Skeletal muscle tissue (tissue), 4 donors: ENCODE results near the gene SIK3. TPM values are rescaled to one million over a fixed set of nuclear protein-coding genes. Genes with fewer than 3 reads are reported as not detected.

ENCODE experiments used
- H3K27ac ChIP-seq: one replicate; pipeline ENCODE4 v1.7.0; 2013; ENCODE audit warnings: mild to moderate bottlenecking, low read depth, low read length, inconsistent platforms
- H3K27me3 ChIP-seq, 3 donors: one replicate each; pipeline ENCODE4 v1.7.0; 2013; ENCODE audit warnings: low read length in 3 of 3; ENCODE audit not compliant: control insufficient read depth in 3 of 3, insufficient read depth in 3 of 3
- H3K36me3 ChIP-seq, 3 donors: one replicate each; pipeline ENCODE4 v1.7.0; 2013; ENCODE audit warnings: low read length in 3 of 3; ENCODE audit not compliant: control insufficient read depth in 3 of 3, insufficient read depth in 3 of 3
- H3K4me1 ChIP-seq, 3 donors: one replicate each; pipeline ENCODE4 v1.7.0; 2013; ENCODE audit warnings: low read length in 3 of 3, mild to moderate bottlenecking in 3 of 3; ENCODE audit not compliant: control insufficient read depth in 3 of 3, insufficient read depth in 3 of 3
- H3K4me3 ChIP-seq, 3 donors: one replicate each; pipeline ENCODE4 v1.7.0; 2013; ENCODE audit warnings: low read length in 3 of 3
- H3K9ac ChIP-seq, 3 donors: one replicate each; pipeline ENCODE4 v1.7.0; 2013; ENCODE audit warnings: low read length in 3 of 3, mild to moderate bottlenecking in 3 of 3, moderate library complexity in 2 of 3, low read depth in 1 of 3
- H3K9me3 ChIP-seq, 3 donors: one replicate each; pipeline ENCODE4 v1.7.0; 2013; ENCODE audit warnings: low read length in 3 of 3; ENCODE audit not compliant: control insufficient read depth in 3 of 3
- total RNA-seq: library from RNA; depleted of rRNA; stranded (reverse); fragments of >200 nt; gene quantifications from one replicate; pipeline ENCODE4 v1.2.3, GENCODE V29; 2014
- donor health status: Osteomylitis.

SIK3 gene
- total RNA-seq, 1 donor from 2014 or later, result 21.4 TPM

DNA sequence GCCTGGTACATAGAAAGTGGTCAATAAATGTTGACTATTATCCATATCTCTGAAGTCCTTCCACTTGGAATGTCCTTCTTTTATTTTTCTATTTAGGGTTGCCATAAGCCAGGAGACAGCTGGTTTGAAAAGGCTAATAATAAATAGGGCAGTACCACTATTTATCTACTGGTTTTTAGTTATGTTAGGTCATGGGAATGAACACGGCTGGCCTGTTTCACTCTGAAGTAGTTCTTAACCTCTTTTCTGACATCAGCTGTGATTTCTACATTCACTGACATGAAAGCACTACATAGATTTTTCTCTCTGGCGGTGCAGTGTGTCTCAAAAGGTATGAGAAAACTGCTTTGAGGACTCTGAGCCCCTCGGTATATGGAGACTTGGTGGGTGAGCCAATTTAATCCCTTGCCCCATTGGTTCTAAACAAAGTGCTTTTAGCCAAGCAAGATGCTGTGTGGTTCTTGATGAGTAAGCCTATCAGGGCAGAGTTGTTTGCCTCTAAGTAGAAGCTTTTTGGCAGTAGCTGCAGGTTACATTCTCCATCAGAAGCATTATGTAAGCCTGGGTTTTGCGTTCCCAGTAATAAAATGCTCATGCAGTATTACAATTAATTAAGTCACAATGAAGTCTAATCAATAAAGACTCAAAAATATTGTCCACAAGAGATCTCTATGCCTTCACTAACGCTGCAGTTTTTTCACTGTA, 212.1 kb downstream of the SIK3 start:
- no peaks in the 10 kb centered on the region for H3K27me3 ChIP-seq
- peaks cover 3 to 17% (median 4%) of the 10 kb centered on the region in 3 donors for H3K4me1 ChIP-seq
- no peak overlapping the region for H3K27ac ChIP-seq
- no peak overlapping the region for H3K9ac ChIP-seq
- H3K36me3 ChIP-seq, result peaks cover 0 to 3% (median 0%) of the 10 kb centered on the region in 3 donors
- no peak overlapping the region for H3K4me3 ChIP-seq
- no peaks in the 10 kb centered on the region for H3K9me3 ChIP-seq

DNA sequence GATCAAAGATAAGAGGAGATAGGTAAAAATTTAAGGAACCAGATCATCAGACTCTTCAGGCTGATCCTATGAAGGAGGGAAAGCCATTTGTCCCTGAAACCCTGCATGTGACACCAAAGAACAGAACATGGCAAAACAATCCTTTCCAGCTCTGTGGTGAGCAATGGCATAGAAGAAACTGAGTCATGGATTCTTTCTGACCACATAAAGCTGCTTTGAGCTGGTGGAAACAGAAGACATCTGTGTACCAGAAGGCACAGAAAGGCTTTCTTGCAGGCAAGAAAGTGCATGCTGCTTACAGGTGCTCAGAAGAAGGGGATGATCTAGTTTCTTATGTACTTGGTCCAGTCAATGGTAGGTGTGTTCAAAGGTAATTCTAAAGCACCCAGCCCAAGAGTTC, 215.8 kb downstream of the SIK3 start:
- Histone ChIP-seq H3K27ac (no peak overlapping the region), H3K9me3 (no peaks in the 10 kb centered on the region), H3K27me3 (no peaks in the 10 kb centered on the region), H3K4me3 (no peak overlapping the region), H3K9ac (no peak overlapping the region), H3K36me3 (peaks cover 0 to 3% (median 0%) of the 10 kb centered on the region in 3 donors), H3K4me1 (peaks cover 2 to 12% (median 4%) of the 10 kb centered on the region in 3 donors)

DNA sequence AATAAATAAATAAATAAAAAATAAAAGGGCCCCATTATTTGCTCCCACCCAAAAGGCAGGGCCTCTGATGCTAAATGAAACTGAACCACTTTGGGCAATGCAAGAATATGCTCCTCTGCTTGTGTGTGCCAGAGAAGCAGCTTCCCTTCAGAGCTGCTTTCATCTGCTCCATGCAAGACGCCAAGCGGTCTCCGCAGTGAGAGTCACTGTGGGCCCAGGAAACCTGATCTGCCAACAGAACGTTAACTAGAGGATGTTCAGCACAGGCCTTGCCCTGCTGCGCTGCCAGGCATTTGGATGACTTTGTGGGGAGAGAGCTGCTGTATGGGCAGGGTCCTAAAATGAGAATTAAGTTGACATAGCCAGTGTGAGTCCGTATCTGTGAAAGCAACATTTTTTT, 217.1 kb downstream of the SIK3 start:
- H3K27ac ChIP-seq, result no peak overlapping the region
- H3K4me3 ChIP-seq, result no peak overlapping the region
- H3K27me3 ChIP-seq, result no peaks in the 10 kb centered on the region
- H3K9ac ChIP-seq, result no peak overlapping the region
- no peaks in the 10 kb centered on the region for H3K9me3 ChIP-seq
- peaks cover 2 to 9% (median 4%) of the 10 kb centered on the region in 3 donors for H3K4me1 ChIP-seq
- H3K36me3 ChIP-seq, result peaks cover 0 to 5% (median 3%) of the 10 kb centered on the region in 3 donors

DNA sequence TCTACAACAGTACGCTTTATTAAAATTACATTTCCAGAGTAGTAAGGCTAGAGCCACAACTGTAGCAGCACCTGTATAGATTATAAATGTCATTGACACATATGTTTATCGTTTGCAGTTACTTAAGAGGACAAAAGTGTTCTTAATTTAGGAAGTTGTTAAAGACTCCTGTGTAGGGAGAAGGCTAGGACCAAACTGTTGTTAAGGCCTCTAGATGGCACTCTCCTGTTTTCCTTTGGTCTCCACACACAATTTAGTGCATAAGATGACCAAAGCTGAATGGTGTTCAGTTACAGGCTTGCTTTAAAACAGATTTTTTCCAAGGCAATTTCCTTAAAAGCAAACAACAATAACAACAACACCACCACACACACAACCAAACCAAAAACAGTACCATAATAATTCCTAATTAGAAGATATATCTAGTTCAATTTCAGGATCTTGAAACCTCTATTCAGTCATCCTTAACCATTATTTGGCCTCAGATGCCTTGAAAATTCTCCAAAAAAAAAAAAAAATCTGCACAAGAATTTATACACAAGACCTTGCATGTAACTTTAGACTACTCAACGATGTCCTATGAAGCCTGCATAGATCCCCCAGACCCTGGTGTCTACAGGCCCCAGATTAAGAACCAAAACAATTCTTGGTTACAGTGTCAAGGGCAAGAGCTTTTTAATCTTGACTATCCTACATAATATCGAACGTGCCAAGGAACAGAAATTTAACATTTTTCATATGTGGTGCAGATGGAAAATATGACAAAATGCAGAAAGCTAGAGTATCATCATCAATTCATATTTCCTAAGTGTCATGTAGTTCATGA, 218.2 kb downstream of the SIK3 start:
- H3K36me3 ChIP-seq, result peaks cover 3 to 13% (median 6%) of the 10 kb centered on the region in 3 donors
- H3K9ac ChIP-seq, result no peak overlapping the region
- H3K4me3 ChIP-seq, result no peak overlapping the region
- H3K27me3 ChIP-seq, result no peaks in the 10 kb centered on the region
- H3K27ac ChIP-seq, result no peak overlapping the region
- H3K9me3 ChIP-seq, result no peaks in the 10 kb centered on the region
- peaks cover 2 to 5% (median 4%) of the 10 kb centered on the region in 3 donors for H3K4me1 ChIP-seq

DNA sequence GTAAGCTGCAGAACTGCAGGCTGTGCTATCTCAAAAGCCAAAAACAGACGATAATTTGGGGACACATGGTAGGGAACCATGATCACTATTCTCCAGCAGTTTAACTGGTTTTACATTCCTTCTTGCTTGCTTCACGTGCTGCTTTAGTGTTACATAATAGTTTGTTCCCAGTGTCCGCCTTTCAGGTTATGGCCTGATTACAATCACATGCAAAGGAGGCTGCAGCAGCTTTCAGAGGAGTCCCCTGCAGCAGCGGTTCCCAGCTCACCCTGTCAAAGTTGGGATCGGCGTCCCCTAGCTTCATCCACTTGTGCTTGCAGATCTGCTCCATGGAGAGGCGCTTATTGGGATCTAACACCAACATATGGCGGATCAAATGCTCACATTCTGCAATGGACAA, 221.6 kb downstream of the SIK3 start:
- Histone ChIP-seq H3K4me1 (peaks cover 2 to 6% (median 5%) of the 10 kb centered on the region in 3 donors), H3K4me3 (no peak overlapping the region), H3K36me3 (peaks cover 16 to 38% (median 36%) of the 10 kb centered on the region in 3 donors)

DNA sequence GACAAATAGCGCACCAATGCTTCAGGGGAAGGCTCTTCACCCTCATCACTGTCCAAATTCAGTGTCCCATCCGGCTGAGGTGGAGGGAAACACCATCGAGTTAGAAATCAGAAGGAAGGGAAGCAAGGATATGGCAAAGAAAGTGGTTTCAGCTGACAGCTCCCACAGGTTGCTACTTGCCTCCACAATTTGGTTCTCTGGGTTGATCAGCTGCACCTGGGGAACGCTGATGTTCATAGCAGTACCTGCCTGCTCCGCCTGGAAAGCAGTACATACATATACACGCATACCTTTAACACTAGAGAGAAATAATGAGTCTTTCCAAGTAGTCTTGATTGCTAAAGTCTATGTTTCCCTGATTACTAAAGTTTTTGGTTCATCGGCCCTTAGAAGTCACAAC, 223.0 kb downstream of the SIK3 start:
- Histone ChIP-seq H3K4me3 (no peak overlapping the region), H3K9me3 (no peaks in the 10 kb centered on the region), H3K27me3 (no peaks in the 10 kb centered on the region), H3K9ac (no peak overlapping the region), H3K27ac (no peak overlapping the region), H3K36me3 (peaks cover 22 to 44% (median 42%) of the 10 kb centered on the region in 3 donors), H3K4me1 (peaks cover 0 to 4% (median 2%) of the 10 kb centered on the region in 3 donors)

More for the DNA sequence above, 221.6 kb downstream of the SIK3 start:
- no peak overlapping the region for H3K27ac ChIP-seq
- H3K9ac ChIP-seq, result no peak overlapping the region
- no peaks in the 10 kb centered on the region for H3K9me3 ChIP-seq
- no peaks in the 10 kb centered on the region for H3K27me3 ChIP-seq

DNA sequence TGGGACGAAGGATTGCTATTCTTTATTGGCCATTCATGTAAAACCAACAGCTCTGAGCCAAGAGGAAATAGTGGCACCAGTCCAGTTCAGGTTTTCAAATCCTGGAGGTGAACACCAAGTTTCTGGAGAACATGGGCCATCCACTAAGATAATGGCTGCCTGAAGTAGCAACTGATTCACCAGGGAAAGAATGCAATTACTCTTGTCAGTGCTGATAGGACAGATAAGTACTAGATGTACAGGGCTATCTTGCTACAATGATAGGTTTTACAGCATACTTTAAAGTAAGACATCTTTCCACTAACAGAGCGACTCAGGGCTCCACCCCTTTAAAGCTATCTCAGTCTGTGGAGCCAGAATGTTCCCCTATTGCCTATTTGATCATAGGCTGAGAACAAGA, 224.0 kb downstream of the SIK3 start:
- peaks cover 29 to 51% (median 47%) of the 10 kb centered on the region in 3 donors for H3K36me3 ChIP-seq
- H3K27me3 ChIP-seq, result no peaks in the 10 kb centered on the region
- H3K27ac ChIP-seq, result no peak overlapping the region
- no peaks in the 10 kb centered on the region for H3K9me3 ChIP-seq
- H3K4me1 ChIP-seq, result peaks cover 0 to 5% (median 2%) of the 10 kb centered on the region in 3 donors
- no peak overlapping the region for H3K9ac ChIP-seq
- no peak overlapping the region for H3K4me3 ChIP-seq

DNA sequence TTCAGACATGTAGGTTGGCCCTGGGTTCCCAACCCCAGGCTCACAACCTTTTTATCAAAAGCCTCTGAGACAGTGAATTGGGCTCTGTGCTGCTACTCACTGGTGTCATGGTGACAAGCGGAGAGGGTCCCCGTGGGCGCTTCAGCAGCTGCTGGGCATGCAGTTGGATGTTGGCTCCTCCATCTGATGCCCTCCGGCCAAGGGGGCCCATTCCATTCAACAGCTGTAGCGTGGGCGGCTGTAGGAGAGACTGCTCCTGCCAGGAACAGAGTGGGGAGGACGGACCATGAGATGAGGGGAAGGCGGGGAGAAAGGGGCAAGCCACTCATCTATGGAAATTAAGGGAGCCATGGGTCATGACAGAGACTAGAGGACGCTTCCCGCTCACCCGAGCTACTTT, 224.8 kb downstream of the SIK3 start:
- Histone ChIP-seq H3K9me3 (no peaks in the 10 kb centered on the region), H3K9ac (no peak overlapping the region), H3K4me3 (no peak overlapping the region), H3K27ac (no peak overlapping the region), H3K4me1 (peaks cover 2 to 12% (median 10%) of the 10 kb centered on the region in 3 donors), H3K36me3 (peaks cover 29 to 51% (median 47%) of the 10 kb centered on the region in 3 donors), H3K27me3 (no peaks in the 10 kb centered on the region)

DNA sequence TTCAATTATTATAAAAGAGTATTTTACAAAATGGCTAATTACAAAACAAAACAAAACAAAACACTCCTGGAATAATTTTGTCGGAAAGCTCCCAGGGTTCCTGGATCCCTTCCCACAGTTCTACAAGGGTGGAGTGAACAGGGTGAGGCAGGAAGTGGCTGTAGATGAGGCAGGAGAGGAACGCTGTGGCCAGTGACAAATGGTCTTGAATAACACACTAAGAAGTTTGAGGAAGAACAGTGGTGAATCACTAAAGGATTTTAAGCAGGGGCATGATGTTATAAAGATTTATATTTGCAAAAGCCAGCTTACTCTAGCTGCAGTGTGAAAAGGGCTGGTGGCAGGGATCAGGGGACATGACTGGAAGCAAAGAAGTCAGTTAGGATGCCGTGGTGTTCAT, 227.0 kb downstream of the SIK3 start:
- no peaks in the 10 kb centered on the region for H3K27me3 ChIP-seq
- H3K4me1 ChIP-seq, result peaks cover 20 to 21% (median 20%) of the 10 kb centered on the region in 3 donors
- peaks cover 34 to 54% (median 51%) of the 10 kb centered on the region in 3 donors for H3K36me3 ChIP-seq
- H3K27ac ChIP-seq, result no peak overlapping the region
- H3K9me3 ChIP-seq, result no peaks in the 10 kb centered on the region
- H3K9ac ChIP-seq, result no peak overlapping the region
- H3K4me3 ChIP-seq, result no peak overlapping the region

DNA sequence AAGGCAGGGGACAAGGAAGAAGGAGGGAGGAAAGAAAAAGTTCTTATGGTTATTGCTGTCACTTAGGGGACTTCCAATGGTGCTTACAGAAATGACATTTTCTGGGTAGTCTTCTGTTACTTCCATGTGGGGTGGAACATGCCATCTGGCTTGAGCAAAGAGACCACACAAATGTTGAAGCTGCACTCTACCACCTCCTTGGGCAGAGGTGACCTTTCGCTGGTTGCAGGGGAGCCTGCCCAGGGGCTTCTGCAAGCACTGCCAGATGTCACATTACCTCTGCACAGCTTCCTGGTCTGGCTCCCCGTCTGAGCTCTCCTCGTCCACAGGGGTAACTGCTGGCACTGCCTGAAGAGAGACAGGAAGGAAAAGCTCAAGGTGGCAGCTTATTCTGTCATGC, 228.2 kb downstream of the SIK3 start:
- Histone ChIP-seq H3K9me3 (no peaks in the 10 kb centered on the region), H3K36me3 (peaks cover 31 to 55% (median 47%) of the 10 kb centered on the region in 3 donors), H3K27ac (no peak overlapping the region), H3K4me1 (peaks cover 22 to 26% (median 24%) of the 10 kb centered on the region in 3 donors), H3K9ac (no peak overlapping the region), H3K4me3 (no peak overlapping the region), H3K27me3 (no peaks in the 10 kb centered on the region)
